Kidney (tissue), 14 donors: Measurements from ENCODE around the gene TRIM67. TPM values are rescaled to one million over a fixed set of nuclear protein-coding genes. Genes with fewer than 3 reads are reported as not detected.

Source experiments
- DNase-seq, 5 donors: peaks; one replicate each; pipeline ENCODE4 v3.0.0-alpha.2; 2013 to 2020
- FAIRE-seq: peaks from 2 replicates; lab custom pipeline; 2012; peaks lifted over from hg19 to GRCh38; lab: Jason Lieb, UNC
- H3K27ac ChIP-seq, 2 donors: one replicate each; pipeline ENCODE4 v1.7.0; 2013; ENCODE audit warnings: low read depth in 2 of 2, low read length in 2 of 2, inconsistent platforms in 1 of 2
- H3K27me3 ChIP-seq: one replicate; pipeline ENCODE4 v1.7.1; 2013; ENCODE audit warnings: low read length, inconsistent platforms; ENCODE audit not compliant: control insufficient read depth, insufficient read depth
- H3K36me3 ChIP-seq, 3 donors: one replicate each; pipeline versions ENCODE4 v1.7.0 to v1.7.1; 2013; ENCODE audit warnings: low read length in 3 of 3, control low read depth in 1 of 3, inconsistent platforms in 1 of 3; ENCODE audit not compliant: insufficient read depth in 3 of 3, control insufficient read depth in 2 of 3
- H3K4me1 ChIP-seq, 3 donors: one replicate each; pipeline versions ENCODE4 v1.7.0 to v1.7.1; 2013; ENCODE audit warnings: low read length in 3 of 3, inconsistent platforms in 1 of 3, low read depth in 1 of 3; ENCODE audit not compliant: control insufficient read depth in 2 of 3, insufficient read depth in 2 of 3
- H3K4me3 ChIP-seq, 3 donors: one replicate each; pipeline versions ENCODE4 v1.7.0 to v1.8.1; 2013; ENCODE audit warnings: low read length in 3 of 3, control low read depth in 1 of 3, inconsistent platforms in 1 of 3
- H3K9ac ChIP-seq, 3 donors: one replicate each; pipeline versions ENCODE4 v1.7.0 to v1.7.1; 2013; ENCODE audit warnings: low read length in 3 of 3, control low read depth in 1 of 3, inconsistent platforms in 1 of 3
- H3K9me3 ChIP-seq, 3 donors: one replicate each; pipeline versions ENCODE4 v1.7.0 to v1.7.1; 2013; ENCODE audit warnings: low read length in 3 of 3, control low read depth in 1 of 3, inconsistent platforms in 1 of 3; ENCODE audit not compliant: control insufficient read depth in 2 of 3, insufficient read depth in 1 of 3
- CTCF ChIP-seq: IDR thresholded peaks from 3 replicates; pipeline ENCODE4 v1.5.1; 2012; ENCODE audit warnings: mild to moderate bottlenecking, moderate library complexity, borderline replicate concordance; ENCODE audit not compliant: insufficient read depth; ENCODE audit errors: extremely low read depth
- intact Hi-C: fragments of 100-400 bp; cut with DNase I; formaldehyde crosslinking; loops from one replicate; pipeline ENCODE4 v1.11.1; 2022
- polyA plus RNA-seq: library from polyadenylated mRNA; stranded (reverse); fragments of 350-450 nt; fragmentation: Illumina TruSeq; extraction: RNeasy Lipid Tissue Mini Kit (QIAGEN cat#74804); gene quantifications from one replicate; pipeline ENCODE4 v1.2.3, GENCODE V29; 2014; ENCODE audit warnings: low read depth, low replicate concordance; ENCODE audit not compliant: insufficient read depth
- total RNA-seq: library from RNA; stranded (reverse); fragmentation: NEBNext Ultra II Directional; extraction: Animal tissue kit (Norgen Biotek cat#: 25700); gene quantifications from one replicate; pipeline ENCODE4 v1.2.1, GENCODE V29; 2021
- donor health status: control.
- donor health status: control.
- donor health status: control.
- donor health status: control.
- donor health status: control.
- donor health status: DM: yes; HTN: yes; CAD: no.
- donor health status: Normal renal cell carcinoma (clear cell type).

Gene TRIM67
- total and polyA plus RNA-seq, 2 donors from 2014 or later: 0.04 TPM; not detected in 1

GRCh38 chr1:231159963-231160761 is 1.7 kb upstream of the TRIM67 start:
- Histone ChIP-seq H3K4me1 (peaks cover 0 to 12% (median 0%) of the 10 kb centered on the region in 3 donors), H3K27me3 (peaks cover 31% of the 10 kb centered on the region), H3K9me3 (no peaks in the 10 kb centered on the region), H3K36me3 (no peaks in the 10 kb centered on the region), H3K9ac (no peak overlapping the region), H3K4me3 (no peak overlapping the region), H3K27ac (no peak overlapping the region)
- DNase-seq (no peak), FAIRE-seq (no peak)
- TF ChIP-seq CTCF: no peak
- intact Hi-C loops: no loop called here

- no peak for TF ChIP-seq CTCF
- intact Hi-C loops: no loop called here
- peaks cover 33% of the 10 kb centered on the region for H3K27me3 ChIP-seq
- H3K27ac ChIP-seq: no peak overlapping the region
- DNase-seq: peak; percentile 21 to 67 (median 38)
- no peaks in the 10 kb centered on the region for H3K9me3 ChIP-seq
- peaks cover 0 to 12% (median 0%) of the 10 kb centered on the region in 3 donors for H3K4me1 ChIP-seq
- FAIRE-seq: no peak
- no peak overlapping the region for H3K9ac ChIP-seq
- no peaks in the 10 kb centered on the region for H3K36me3 ChIP-seq
- H3K4me3 ChIP-seq: peak overlapping the region in 2 of 3 donors; percentile 31 to 39
These were observed 777 bp upstream of the TRIM67 start for GRCh38 chr1:231160895-231161666.

GRCh38 chr1:231162297-231162969 is 575 bp downstream of the TRIM67 start:
- H3K9me3 ChIP-seq: no peaks in the 10 kb centered on the region
- H3K4me1 ChIP-seq: peaks cover 0 to 12% (median 0%) of the 10 kb centered on the region in 3 donors
- peaks cover 36% of the 10 kb centered on the region for H3K27me3 ChIP-seq
- TF ChIP-seq CTCF: no peak
- FAIRE-seq: no peak
- intact Hi-C loops: no loop called here
- no peak overlapping the region for H3K9ac ChIP-seq
- peak overlapping the region in 1 of 3 donors; percentile 31 for H3K4me3 ChIP-seq
- H3K27ac ChIP-seq: no peak overlapping the region
- H3K36me3 ChIP-seq: no peaks in the 10 kb centered on the region
- peak; percentile 73 to 80 (median 76) for DNase-seq
